ENCODE measurements around the gene VASN.

The VASN gene

GRCh38 chr16:4408323-4408690, 36.7 kb downstream of the VASN start:
- no peak for TF ChIP-seq REST (IDR thresholded peaks at IDR 0.05; ENCODE audit: insufficient read depth in 1 of 2, low read depth in 2 of 2, low read length in 2 of 2)
- no peak for TF ChIP-seq FOXP2 (optimal IDR thresholded peaks at IDR 0.05; ENCODE audit: borderline replicate concordance, extremely low read depth, extremely low read length, insufficient read depth)
- TF ChIP-seq TAF1 (IDR thresholded peaks at IDR 0.05; ENCODE audit: borderline replicate concordance, insufficient read depth, low read length), result no peak
- no peak for TF ChIP-seq POLR2AphosphoS5 (IDR thresholded peaks at IDR 0.05; ENCODE audit: low read depth, low read length)
- TF ChIP-seq SIN3A (IDR thresholded peaks at IDR 0.05; ENCODE audit: borderline replicate concordance, insufficient read depth, low read length), result no peak

GRCh38 chr16:4409081-4409932, 37.7 kb downstream of the VASN start:
- TF ChIP-seq REST (IDR thresholded peaks at IDR 0.05; ENCODE audit: insufficient read depth in 1 of 2, low read depth in 2 of 2, low read length in 2 of 2) (no peak), SIN3A (IDR thresholded peaks at IDR 0.05; ENCODE audit: borderline replicate concordance, insufficient read depth, low read length) (no peak)

- peak; percentile 47 for TF ChIP-seq FOXP2 (optimal IDR thresholded peaks at IDR 0.05; ENCODE audit: borderline replicate concordance, extremely low read depth, extremely low read length, insufficient read depth)
- peak; percentile 97; the same call in 1 of the 2 replicates for TF ChIP-seq SIN3A (IDR thresholded peaks at IDR 0.05; ENCODE audit: borderline replicate concordance, insufficient read depth, low read length)
- no peak for TF ChIP-seq REST (IDR thresholded peaks at IDR 0.05; ENCODE audit: insufficient read depth in 1 of 2, low read depth in 2 of 2, low read length in 2 of 2)
- TF ChIP-seq TAF1 (IDR thresholded peaks at IDR 0.05; ENCODE audit: borderline replicate concordance, insufficient read depth, low read length), result no peak
Measured at GRCh38 chr16:4410335-4411075, 38.9 kb downstream of the VASN start.

GRCh38 chr16:4411684-4412083, 40.0 kb downstream of the VASN start:
- TF ChIP-seq TAF1 (IDR thresholded peaks at IDR 0.05; ENCODE audit: borderline replicate concordance, insufficient read depth, low read length), result no peak
- TF ChIP-seq SIN3A (IDR thresholded peaks at IDR 0.05; ENCODE audit: borderline replicate concordance, insufficient read depth, low read length), result no peak
- no peak for TF ChIP-seq REST (IDR thresholded peaks at IDR 0.05; ENCODE audit: insufficient read depth in 1 of 2, low read depth in 2 of 2, low read length in 2 of 2)
- TF ChIP-seq POLR2AphosphoS5 (IDR thresholded peaks at IDR 0.05; ENCODE audit: low read depth, low read length), result no peak
- TF ChIP-seq FOXP2 (optimal IDR thresholded peaks at IDR 0.05; ENCODE audit: borderline replicate concordance, extremely low read depth, extremely low read length, insufficient read depth), result no peak

Data from PFSK-1 (cell line).